Astrocyte of the cerebellum (primary cell): ENCODE data around the gene SFMBT1.
A peak's percentile ranks its signal among the peaks of the same experiment; 100 is the strongest.

Experiments
- DNase-seq: peaks from one replicate; pipeline ENCODE4 v3.0.0-alpha.2; 2011; ENCODE audit warnings: low read depth
- H3K4me3 ChIP-seq: 2 replicates; pipeline ENCODE4 v1.5.1; 2011; ENCODE audit warnings: mild to moderate bottlenecking, low read depth, low read length, moderate library complexity
- CTCF ChIP-seq: IDR thresholded peaks from 2 replicates; pipeline ENCODE4 v1.5.1; 2012; ENCODE audit warnings: low read length, low read depth, moderate library complexity, mild to moderate bottlenecking; ENCODE audit errors: missing control alignments
- in situ Hi-C: cut with HindIII; loops from 2 replicates; pipeline ENCODE4 v1.10.0; 2017; ENCODE audit warnings: low sequenced_read_pairs

SFMBT1 gene

GRCh38 chr3:53046171-53047170 is 598 bp upstream of the SFMBT1 start:
- peak; percentile 53 for TF ChIP-seq CTCF
- DNase-seq = no peak
- in situ Hi-C loops = no loop called here
- peak overlapping the region; percentile 71 for H3K4me3 ChIP-seq

DNA sequence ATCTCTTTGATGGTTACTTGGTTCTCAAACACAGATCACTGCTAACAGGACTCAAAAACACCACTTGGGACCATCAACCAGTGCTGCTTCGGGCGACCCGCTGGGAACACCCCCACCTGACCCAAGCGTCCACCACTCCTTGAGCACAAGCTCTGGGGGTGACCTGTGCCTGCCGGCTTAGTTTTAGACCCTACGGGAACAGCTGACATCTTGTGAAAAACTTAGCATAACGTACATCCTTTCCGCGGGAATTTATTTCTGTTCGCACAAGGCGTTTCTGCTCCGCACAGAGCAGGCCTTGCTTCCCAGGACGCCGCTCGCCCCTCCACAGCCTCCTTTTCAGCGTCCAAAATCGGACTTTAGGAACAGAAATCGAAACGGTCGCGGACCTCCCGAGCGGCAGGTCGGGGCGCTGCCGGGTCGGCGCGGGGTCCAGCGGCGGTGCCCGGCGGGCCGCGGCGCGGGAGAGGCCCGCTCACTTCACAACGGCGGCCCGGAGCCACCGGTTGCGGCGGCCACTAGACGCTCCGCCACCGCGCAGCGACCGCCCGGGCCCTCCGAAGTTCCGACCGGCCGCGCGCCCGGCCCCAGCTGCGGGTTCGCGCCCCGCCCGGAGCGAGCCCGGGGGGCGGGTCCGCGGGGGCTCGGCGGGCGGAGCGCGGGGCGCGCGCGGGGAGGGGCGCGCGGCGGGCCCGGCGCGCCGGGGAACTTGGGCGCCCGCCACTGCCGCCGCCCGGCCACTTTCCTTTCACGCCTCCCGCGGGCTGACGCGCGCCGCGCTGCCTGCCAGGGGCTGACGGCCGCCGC is 959 bp downstream of the SFMBT1 start:
- TF ChIP-seq CTCF = no peak
- in situ Hi-C loops = no loop called here
- H3K4me3 ChIP-seq = peak overlapping the region; percentile 71
- peak; percentile 12 for DNase-seq

DNA sequence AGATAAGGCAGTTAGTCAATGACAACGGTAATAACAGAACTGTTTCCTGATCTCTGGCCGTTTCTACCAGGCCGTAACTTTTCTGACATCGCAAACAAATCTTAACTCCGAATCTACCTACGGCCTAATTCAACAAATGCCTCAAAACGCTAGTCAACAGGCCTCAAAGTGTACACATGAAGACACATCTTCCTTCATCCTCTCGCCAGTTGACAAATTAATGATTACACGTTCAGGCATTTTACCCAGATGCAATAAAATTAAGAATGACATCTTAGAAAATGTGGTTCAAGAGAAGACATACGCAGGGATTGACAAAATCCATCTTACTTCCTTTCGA is 1.5 kb downstream of the SFMBT1 start:
- TF ChIP-seq CTCF = no peak
- no peak for DNase-seq
- peak overlapping the region; percentile 51 for H3K4me3 ChIP-seq
- in situ Hi-C loops = no loop called here

GRCh38 chr3:53043738-53044137 is 2.1 kb downstream of the SFMBT1 start:
- no peak overlapping the region for H3K4me3 ChIP-seq
- in situ Hi-C loops = no loop called here
- TF ChIP-seq CTCF = no peak
- DNase-seq = no peak

DNA sequence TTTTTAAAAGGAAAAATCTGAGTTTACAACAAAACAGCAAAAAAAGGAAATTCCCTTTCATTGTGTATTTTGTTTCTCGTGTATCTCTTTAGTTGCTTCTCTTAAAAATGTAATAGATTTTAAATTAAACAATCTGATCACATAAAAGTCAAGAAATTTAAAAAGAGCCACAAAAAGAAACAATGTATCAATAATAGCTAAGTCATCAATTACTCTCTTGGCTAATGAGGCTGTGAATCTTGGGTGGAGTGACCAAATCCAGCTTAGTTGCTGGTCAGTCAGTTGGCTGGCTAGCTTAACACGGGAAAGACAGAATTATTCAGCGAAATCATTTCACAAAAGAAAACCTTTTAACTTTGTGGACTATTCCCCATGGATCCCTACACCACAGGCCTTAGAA is 3.2 kb downstream of the SFMBT1 start:
- no peak overlapping the region for H3K4me3 ChIP-seq
- DNase-seq = no peak
- TF ChIP-seq CTCF = no peak
- in situ Hi-C loops = no loop called here

DNA sequence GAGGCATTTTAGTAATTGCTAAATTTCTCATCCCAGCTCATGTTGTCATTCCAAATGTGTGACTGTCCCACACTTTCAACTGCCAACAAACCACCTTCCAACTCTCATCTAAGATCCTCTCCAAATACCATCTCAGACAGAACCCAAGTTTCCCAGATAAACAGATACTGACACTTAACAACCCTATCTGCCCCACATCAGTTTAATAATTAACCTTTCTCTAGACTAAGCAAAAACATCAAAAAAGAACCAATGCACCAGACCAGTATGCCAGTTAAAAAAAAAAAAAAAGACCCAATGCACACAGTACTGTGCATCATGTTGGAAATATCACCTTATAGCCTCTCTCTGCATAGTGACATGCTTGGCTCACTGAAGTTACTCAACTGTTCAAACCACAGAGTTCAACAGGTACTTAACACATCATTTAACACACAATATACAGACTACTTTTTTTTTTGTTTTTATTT is 5.5 kb downstream of the SFMBT1 start:
- no peak for TF ChIP-seq CTCF
- no peak for DNase-seq
- in situ Hi-C loops = no loop called here
- no peak overlapping the region for H3K4me3 ChIP-seq
